Kidney capillary endothelial cell (primary cell): ENCODE data around the gene RELL1.
A peak's percentile ranks its signal among the peaks of the same experiment; 100 is the strongest.

ENCODE experiments used
- DNase-seq: peaks from one replicate; pipeline ENCODE4 v3.0.0-alpha.2; 2018; ENCODE audit warnings: low spot score

The RELL1 gene

GRCh38 chr4:37597034-37597433, 89.1 kb downstream of the RELL1 start:
- DNase-seq = no peak

- no peak for DNase-seq
These were observed 90.1 kb downstream of the RELL1 start for GRCh38 chr4:37595875-37596680.

GRCh38 chr4:37594099-37594498, 92.1 kb downstream of the RELL1 start:
- no peak for DNase-seq

GRCh38 chr4:37591349-37591748, 94.8 kb downstream of the RELL1 start:
- DNase-seq = no peak

- DNase-seq = no peak
These were observed 96.2 kb downstream of the RELL1 start for GRCh38 chr4:37590016-37590415.

- no peak for DNase-seq
These were observed 98.0 kb downstream of the RELL1 start for GRCh38 chr4:37588150-37588549.

- DNase-seq = no peak
These were observed 100.0 kb downstream of the RELL1 start for GRCh38 chr4:37586194-37586593.

- no peak for DNase-seq
These were observed 101.6 kb downstream of the RELL1 start for GRCh38 chr4:37584493-37585060.

GRCh38 chr4:37584071-37584470, 102.1 kb downstream of the RELL1 start:
- DNase-seq = no peak

GRCh38 chr4:37573566-37573965, 112.6 kb downstream of the RELL1 start:
- DNase-seq = no peak

- no peak for DNase-seq
These were observed 117.7 kb downstream of the RELL1 start for GRCh38 chr4:37568489-37568888.

GRCh38 chr4:37567836-37568235, 118.3 kb downstream of the RELL1 start:
- no peak for DNase-seq

GRCh38 chr4:37562592-37562991, 123.6 kb downstream of the RELL1 start:
- DNase-seq = peak; percentile 31

GRCh38 chr4:37561803-37562207, 124.4 kb downstream of the RELL1 start:
- peak; percentile 87 for DNase-seq

- DNase-seq = no peak
These were observed 124.9 kb downstream of the RELL1 start for GRCh38 chr4:37561196-37561802.
